Testis (tissue), 2 donors: ENCODE results near the gene GABRB2.

Experiments used
- POLR2A ChIP-seq: fragments of 450-650 bp; IDR thresholded peaks from one replicate; pipeline ENCODE4 v1.6.1; 2017; ENCODE audit warnings: antibody characterized with exemption, mild to moderate bottlenecking, moderate library complexity
- TF ChIP-seq, protein P1 (sequence below), 3 experiments: fragments of 450-650 bp in 2 of 3; fragments of 200-600 bp in 1 of 3; sonication (generic) in 1 of 3; IDR thresholded peaks; one replicate each; pipeline ENCODE4 v1.5.1; 2016 to 2019; ENCODE audit warnings: antibody characterized with exemption in 3 of 3, mild to moderate bottlenecking in 2 of 3, moderate library complexity in 1 of 3

GRCh38 chr5:161539016-161539415, 7.5 kb downstream of the GABRB2 start:
- TF ChIP-seq, protein P1, sequence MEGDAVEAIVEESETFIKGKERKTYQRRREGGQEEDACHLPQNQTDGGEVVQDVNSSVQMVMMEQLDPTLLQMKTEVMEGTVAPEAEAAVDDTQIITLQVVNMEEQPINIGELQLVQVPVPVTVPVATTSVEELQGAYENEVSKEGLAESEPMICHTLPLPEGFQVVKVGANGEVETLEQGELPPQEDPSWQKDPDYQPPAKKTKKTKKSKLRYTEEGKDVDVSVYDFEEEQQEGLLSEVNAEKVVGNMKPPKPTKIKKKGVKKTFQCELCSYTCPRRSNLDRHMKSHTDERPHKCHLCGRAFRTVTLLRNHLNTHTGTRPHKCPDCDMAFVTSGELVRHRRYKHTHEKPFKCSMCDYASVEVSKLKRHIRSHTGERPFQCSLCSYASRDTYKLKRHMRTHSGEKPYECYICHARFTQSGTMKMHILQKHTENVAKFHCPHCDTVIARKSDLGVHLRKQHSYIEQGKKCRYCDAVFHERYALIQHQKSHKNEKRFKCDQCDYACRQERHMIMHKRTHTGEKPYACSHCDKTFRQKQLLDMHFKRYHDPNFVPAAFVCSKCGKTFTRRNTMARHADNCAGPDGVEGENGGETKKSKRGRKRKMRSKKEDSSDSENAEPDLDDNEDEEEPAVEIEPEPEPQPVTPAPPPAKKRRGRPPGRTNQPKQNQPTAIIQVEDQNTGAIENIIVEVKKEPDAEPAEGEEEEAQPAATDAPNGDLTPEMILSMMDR (IDR thresholded peaks at IDR 0.05) = no peak
- TF ChIP-seq POLR2A = no peak
